Right lung (tissue), 5 donors: ENCODE data around the gene SLC2A6. TPM values are rescaled to one million over a fixed set of nuclear protein-coding genes. Genes with fewer than 3 reads are reported as not detected.

Experiments used
- DNase-seq, 2 donors: peaks; one replicate each; pipeline ENCODE4 v3.0.0-alpha.2; 2013
- polyA plus RNA-seq, 5 donors: library from polyadenylated mRNA; unstranded; fragments of 120-200 nt; gene quantifications; one replicate each; pipeline versions ENCODE4 v1.2.1 to v1.2.3, GENCODE V29; 2013; ENCODE audit warnings: inconsistent platforms in 1 of 5, low replicate concordance in 1 of 5; ENCODE audit not compliant: insufficient read length in 5 of 5, insufficient read depth in 1 of 5

SLC2A6 gene
- polyA plus RNA-seq, 5 donors: 1.8 to 5.9 (median 2.8) TPM

- no peak for DNase-seq
These were observed 37.5 kb upstream of the SLC2A6 start for GRCh38 chr9:133516256-133516960.

- no peak for DNase-seq
These were observed 36.8 kb upstream of the SLC2A6 start for GRCh38 chr9:133515615-133516255.

- DNase-seq: no peak
These were observed 36.3 kb upstream of the SLC2A6 start for GRCh38 chr9:133515240-133515610.

GRCh38 chr9:133514460-133515239 is 35.8 kb upstream of the SLC2A6 start:
- DNase-seq: peak in 1 of 2 donors; percentile 72

GRCh38 chr9:133513214-133514100 is 34.6 kb upstream of the SLC2A6 start:
- no peak for DNase-seq

- no peak for DNase-seq
These were observed 33.6 kb upstream of the SLC2A6 start for GRCh38 chr9:133512253-133513213.

GRCh38 chr9:133511607-133512006 is 32.7 kb upstream of the SLC2A6 start:
- DNase-seq: no peak

GRCh38 chr9:133510926-133511505 is 32.1 kb upstream of the SLC2A6 start:
- no peak for DNase-seq

- no peak for DNase-seq
These were observed 30.5 kb upstream of the SLC2A6 start for GRCh38 chr9:133509179-133510083.

GRCh38 chr9:133508046-133508445 is 29.1 kb upstream of the SLC2A6 start:
- DNase-seq: no peak

- no peak for DNase-seq
These were observed 28.5 kb upstream of the SLC2A6 start for GRCh38 chr9:133507246-133507965.

- DNase-seq: no peak
These were observed 27.7 kb upstream of the SLC2A6 start for GRCh38 chr9:133506653-133507038.

GRCh38 chr9:133505901-133506652 is 27.2 kb upstream of the SLC2A6 start:
- no peak for DNase-seq

GRCh38 chr9:133505186-133505830 is 26.4 kb upstream of the SLC2A6 start:
- DNase-seq: no peak

- DNase-seq: no peak
These were observed 23.2 kb upstream of the SLC2A6 start for GRCh38 chr9:133502112-133502511.

- no peak for DNase-seq
These were observed 21.0 kb upstream of the SLC2A6 start for GRCh38 chr9:133499892-133500270.
